GM13977 (cell line): ENCODE measurements around the gene MYRIP.
"Not testable (repeated sequence)": the region's sequence is repeated elsewhere in the genome, so short reads cannot be mapped to it uniquely, and the experiment has no call there.

Experiments used
- DNase-seq: peaks from one replicate; pipeline ENCODE4 v3.0.0; 2012; ENCODE audit warnings: low spot score
- in situ Hi-C: fragments of 300-500 bp; cut with MboI; formaldehyde crosslinking; loops from one replicate; pipeline ENCODE4 v1.12.0; 2022; ENCODE audit warnings: low sequenced_read_pairs, low pct_unique_long_range_greater_than_20kb, mixed read lengths, inconsistent platforms; ENCODE audit not compliant: unreplicated experiment
- TF ChIP-seq, protein P1 (sequence below): IDR thresholded peaks from 2 replicates; pipeline ENCODE4 v1.5.1; 2012; ENCODE audit warnings: mild to moderate bottlenecking, control low read depth; ENCODE audit not compliant: insufficient read depth; ENCODE audit errors: extremely low read depth, missing control alignments

Gene MYRIP

DNA sequence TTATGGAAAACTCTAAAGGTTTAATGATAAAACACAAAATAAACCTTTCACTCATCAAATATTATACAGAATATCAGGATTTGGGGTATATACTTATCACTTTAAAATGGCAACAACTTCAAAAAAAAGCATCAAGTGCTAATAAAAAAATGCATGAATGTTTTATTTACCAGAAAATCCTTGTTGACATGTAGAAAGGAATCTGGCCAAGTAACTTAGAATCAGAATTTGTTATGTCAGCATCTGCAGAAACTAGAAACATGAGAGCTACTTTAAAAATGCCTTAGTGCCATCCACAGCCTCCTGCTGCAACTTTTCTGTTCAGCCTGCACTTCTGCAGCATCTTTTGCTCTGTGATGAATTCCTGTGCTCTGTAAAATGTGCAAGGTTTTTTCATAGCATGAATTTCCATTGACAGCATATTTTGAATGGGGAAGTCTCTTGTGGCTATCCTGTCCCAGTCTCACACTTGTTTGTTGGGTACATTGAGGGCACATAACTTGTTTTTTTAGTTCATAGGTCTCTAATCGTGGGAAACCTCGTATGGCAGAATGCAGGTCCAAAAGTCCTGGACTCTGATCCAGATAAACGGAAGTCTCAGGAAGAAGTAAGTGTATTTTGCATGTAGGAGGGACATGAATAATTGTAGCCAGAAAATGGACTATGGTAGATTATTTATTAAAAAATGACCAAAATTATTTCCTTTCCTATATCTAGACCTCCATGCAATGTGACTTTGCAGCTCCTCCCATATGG is 21.1 kb upstream of the MYRIP start:
- DNase-seq, result no peak
- TF ChIP-seq, protein P1, sequence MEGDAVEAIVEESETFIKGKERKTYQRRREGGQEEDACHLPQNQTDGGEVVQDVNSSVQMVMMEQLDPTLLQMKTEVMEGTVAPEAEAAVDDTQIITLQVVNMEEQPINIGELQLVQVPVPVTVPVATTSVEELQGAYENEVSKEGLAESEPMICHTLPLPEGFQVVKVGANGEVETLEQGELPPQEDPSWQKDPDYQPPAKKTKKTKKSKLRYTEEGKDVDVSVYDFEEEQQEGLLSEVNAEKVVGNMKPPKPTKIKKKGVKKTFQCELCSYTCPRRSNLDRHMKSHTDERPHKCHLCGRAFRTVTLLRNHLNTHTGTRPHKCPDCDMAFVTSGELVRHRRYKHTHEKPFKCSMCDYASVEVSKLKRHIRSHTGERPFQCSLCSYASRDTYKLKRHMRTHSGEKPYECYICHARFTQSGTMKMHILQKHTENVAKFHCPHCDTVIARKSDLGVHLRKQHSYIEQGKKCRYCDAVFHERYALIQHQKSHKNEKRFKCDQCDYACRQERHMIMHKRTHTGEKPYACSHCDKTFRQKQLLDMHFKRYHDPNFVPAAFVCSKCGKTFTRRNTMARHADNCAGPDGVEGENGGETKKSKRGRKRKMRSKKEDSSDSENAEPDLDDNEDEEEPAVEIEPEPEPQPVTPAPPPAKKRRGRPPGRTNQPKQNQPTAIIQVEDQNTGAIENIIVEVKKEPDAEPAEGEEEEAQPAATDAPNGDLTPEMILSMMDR, result no peak
- in situ Hi-C loops, result no loop called here

DNA sequence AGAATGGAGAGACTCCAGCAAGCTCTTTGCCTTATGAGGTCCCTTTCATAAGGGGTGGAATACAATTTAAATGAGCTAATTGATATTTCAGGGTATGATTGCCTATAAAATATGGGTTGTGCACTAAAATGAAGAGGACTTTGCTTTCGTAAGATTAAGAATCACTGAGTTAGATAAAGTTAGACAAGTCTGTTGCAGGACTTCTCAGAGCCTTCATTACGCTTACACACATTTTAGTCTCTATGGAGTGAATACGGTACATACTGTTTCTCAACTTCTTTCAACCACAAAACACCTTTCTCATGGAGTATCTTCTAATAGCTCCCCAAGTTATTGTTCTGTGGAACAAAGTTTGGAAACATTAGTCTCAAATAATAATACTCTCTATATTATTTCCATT is 17.8 kb upstream of the MYRIP start:
- no peak for DNase-seq
- TF ChIP-seq, protein P1, result no peak
- in situ Hi-C loops, result no loop called here

DNA sequence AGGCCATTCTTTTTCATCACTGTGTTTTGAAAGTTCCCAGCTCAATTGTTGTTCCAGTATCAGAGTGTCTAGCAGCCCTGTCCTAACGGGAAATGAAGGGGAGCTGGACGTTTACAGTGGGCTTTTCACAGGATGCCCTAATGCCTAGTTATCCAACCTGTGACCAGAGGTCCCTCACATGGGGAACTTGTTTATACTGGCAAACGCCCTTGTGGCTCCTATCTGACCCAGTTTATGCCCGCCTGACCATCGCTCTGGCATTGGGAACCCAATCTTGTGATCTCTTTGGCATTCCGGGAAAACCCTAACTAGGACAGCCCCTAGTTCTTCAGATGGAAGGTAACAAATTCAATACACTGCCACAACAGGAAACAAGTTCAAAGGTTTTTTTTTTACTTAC is 14.5 kb upstream of the MYRIP start:
- TF ChIP-seq, protein P1, result no peak
- in situ Hi-C loops, result no loop called here
- DNase-seq, result no peak

DNA sequence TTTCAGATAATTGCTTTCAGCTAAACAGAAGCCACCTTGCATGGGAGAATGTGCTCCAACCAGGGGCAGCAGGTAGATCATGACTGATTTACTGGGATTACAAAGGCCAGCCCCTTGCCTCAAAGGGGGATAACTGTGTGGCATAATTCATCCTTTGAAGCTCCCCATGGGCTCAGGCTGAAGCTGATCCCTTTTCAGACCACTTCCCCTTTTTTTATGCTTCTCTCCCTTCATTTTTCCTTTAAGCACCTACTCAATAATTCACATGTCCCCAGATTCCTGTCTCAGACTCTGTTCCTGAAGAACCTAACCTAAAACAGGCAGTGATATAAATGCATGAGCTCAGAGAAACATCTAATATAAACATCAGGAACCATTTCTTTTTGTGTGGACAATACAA is 8.2 kb upstream of the MYRIP start:
- TF ChIP-seq, protein P1, result no peak
- in situ Hi-C loops, result no loop called here
- no peak for DNase-seq

DNA sequence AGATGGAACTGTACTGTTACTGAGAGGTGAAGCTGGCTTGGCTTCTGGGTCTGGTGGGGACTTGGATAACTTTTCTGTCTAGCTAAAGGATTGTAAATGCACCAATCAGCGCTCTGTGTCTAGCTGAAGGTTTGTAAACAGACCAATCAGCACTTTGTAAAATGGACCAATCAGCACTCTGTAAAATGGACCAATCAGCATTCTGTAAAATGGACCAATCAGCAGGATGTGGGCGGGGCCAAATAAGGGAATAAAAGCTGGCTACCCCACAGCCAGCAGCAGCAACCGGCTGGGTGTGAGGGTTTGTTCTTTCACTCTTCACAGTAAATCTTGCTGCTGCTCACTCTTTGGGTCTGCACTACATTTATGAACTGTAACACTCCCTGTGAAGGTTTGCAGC is 6.9 kb upstream of the MYRIP start:
- in situ Hi-C loops, DNase-seq: not testable (repeated sequence)

DNA sequence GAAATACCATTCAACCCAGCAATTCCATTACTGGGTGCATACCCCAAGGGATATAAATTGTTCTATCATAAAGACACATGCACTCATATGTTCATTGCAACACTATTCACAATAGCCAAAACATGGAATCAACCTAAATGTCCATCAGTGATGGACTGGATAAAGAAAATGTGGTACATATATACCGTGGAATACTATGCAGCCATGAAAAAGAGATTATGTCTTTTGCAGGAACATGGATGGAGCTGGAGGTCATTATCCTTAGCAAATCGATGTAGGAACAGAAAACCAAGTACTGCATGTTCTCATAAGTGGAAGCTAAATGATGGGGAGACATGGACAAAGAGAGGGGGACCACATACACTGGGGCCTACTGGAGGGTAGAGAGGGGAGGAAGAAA is 5.5 kb upstream of the MYRIP start:
- in situ Hi-C loops, result no loop called here
- TF ChIP-seq, protein P1, result no peak
- DNase-seq, result no peak

DNA sequence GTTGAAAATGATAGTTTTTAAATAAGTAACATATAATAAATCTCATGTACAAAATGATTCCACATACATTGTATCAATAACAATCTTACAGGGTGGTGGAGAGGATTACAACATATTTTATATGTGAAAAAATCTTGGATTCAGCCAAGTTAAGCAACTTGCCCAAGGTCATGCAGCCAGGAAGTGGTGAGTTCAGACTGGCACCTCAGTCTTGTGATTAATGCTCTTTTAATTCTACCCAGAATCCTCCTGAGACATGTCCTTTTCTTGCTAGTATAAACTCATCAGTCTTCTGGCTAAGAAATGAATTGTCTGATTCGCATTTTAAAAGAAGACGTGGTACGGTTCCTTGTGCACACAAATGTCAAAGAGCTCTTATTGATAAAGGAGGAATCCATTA is 4.5 kb upstream of the MYRIP start:
- no peak for DNase-seq
- in situ Hi-C loops, result no loop called here
- TF ChIP-seq, protein P1, result no peak
